Lower lobe of right lung (tissue), 2 donors: ENCODE results near the gene FBXO10. TPM values are rescaled to one million over a fixed set of nuclear protein-coding genes. Genes with fewer than 3 reads are reported as not detected.
"Not testable (repeated sequence)": the region's sequence is repeated elsewhere in the genome, so short reads cannot be mapped to it uniquely, and the experiment has no call there.

ENCODE experiments used
- ATAC-seq, 2 donors: fragments of 200-7000 bp; cut with Tn5 transposase; one replicate each; pipeline ENCODE4 v1.9.1; 2020 to 2022; ENCODE audit warnings: mild to moderate bottlenecking in 2 of 2, moderate library complexity in 2 of 2
- DNase-seq: peaks from one replicate; pipeline ENCODE4 v3.0.0-alpha.2; 2020
- H3K27ac ChIP-seq: fragments of 200-600 bp; one replicate; pipeline ENCODE4 v1.8.0; 2022
- H3K27me3 ChIP-seq: fragments of 200-600 bp; one replicate; pipeline ENCODE4 v1.8.0; 2022; ENCODE audit warnings: low read depth
- H3K36me3 ChIP-seq: fragments of 200-600 bp; one replicate; pipeline ENCODE4 v1.8.0; 2022; ENCODE audit warnings: mild to moderate bottlenecking
- H3K4me1 ChIP-seq: fragments of 200-600 bp; one replicate; pipeline ENCODE4 v1.8.0; 2022
- H3K4me3 ChIP-seq: fragments of 200-600 bp; one replicate; pipeline ENCODE4 v1.8.0; 2022; ENCODE audit warnings: mild to moderate bottlenecking
- H3K9me3 ChIP-seq: fragments of 200-600 bp; one replicate; pipeline ENCODE4 v1.8.0; 2022
- CTCF ChIP-seq: fragments of 200-600 bp; IDR thresholded peaks from one replicate; pipeline ENCODE4 v1.8.0; 2022; ENCODE audit warnings: antibody characterized with exemption, mild to moderate bottlenecking
- intact Hi-C: fragments of 100-400 bp; cut with DNase I; formaldehyde crosslinking; loops from one replicate; pipeline ENCODE4 v1.11.0; 2022
- total RNA-seq: library from RNA; stranded (reverse); fragmentation: NEBNext Ultra II Directional; extraction: Animal tissue kit (Norgen Biotek cat#: 25700); gene quantifications from one replicate; pipeline ENCODE4 v1.2.1, GENCODE V29; 2021
- donor health status: DM: no; HTN: yes; CAD: no; lungs with severe emphysema.

Gene FBXO10
- total RNA-seq, 1 donor from 2014 or later: 10.2 TPM

- no peaks in the 10 kb centered on the region for H3K27me3 ChIP-seq
- H3K9me3 ChIP-seq: no peaks in the 10 kb centered on the region
- TF ChIP-seq CTCF: no peak
- no peaks in the 10 kb centered on the region for H3K4me1 ChIP-seq
- no peak overlapping the region for H3K4me3 ChIP-seq
- DNase-seq: no peak
- intact Hi-C loops: no loop called here
- peaks cover 52% of the 10 kb centered on the region for H3K36me3 ChIP-seq
- ATAC-seq: no peak
- no peak overlapping the region for H3K27ac ChIP-seq
These were observed 55.1 kb downstream of the FBXO10 start for GRCh38 chr9:37521111-37521510.

DNA sequence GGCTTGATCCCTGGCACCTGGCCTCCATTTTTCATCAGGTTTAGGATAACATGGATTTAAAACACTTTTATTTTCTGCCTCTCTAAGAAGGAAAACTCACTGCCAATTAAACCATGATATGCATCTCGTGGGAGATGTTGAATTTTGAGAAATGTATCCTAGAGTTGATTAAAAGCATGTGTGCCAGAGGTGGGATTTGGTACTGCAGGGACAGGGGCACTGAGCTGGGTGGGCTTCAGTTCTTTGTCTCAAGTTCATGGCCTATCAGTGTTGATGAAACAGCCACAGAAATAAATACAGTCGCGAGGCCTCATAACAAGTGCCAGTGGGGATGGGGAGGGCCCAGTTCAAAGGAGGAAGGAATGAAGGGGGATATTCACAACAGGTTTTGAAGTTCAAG is 55.5 kb downstream of the FBXO10 start:
- H3K27ac ChIP-seq: no peak overlapping the region
- no peak for DNase-seq
- H3K9me3 ChIP-seq: no peaks in the 10 kb centered on the region
- H3K36me3 ChIP-seq: peaks cover 52% of the 10 kb centered on the region
- H3K4me3 ChIP-seq: no peak overlapping the region
- H3K27me3 ChIP-seq: no peaks in the 10 kb centered on the region
- H3K4me1 ChIP-seq: no peaks in the 10 kb centered on the region
- no peak for ATAC-seq
- intact Hi-C loops: no loop called here
- TF ChIP-seq CTCF: no peak

- Histone ChIP-seq H3K36me3 (peaks cover 35% of the 10 kb centered on the region), H3K4me3 (no peak overlapping the region), H3K27ac (no peak overlapping the region), H3K27me3 (no peaks in the 10 kb centered on the region), H3K4me1 (no peaks in the 10 kb centered on the region), H3K9me3 (no peaks in the 10 kb centered on the region)
- no peak for ATAC-seq
- no peak for TF ChIP-seq CTCF
- no peak for DNase-seq
- intact Hi-C loops: no loop called here
These were observed 58.3 kb downstream of the FBXO10 start for GRCh38 chr9:37517923-37518322.

- H3K9me3 ChIP-seq: no peaks in the 10 kb centered on the region
- DNase-seq: no peak
- H3K36me3 ChIP-seq: peaks cover 17% of the 10 kb centered on the region
- intact Hi-C loops: no loop called here
- TF ChIP-seq CTCF: no peak
- no peak overlapping the region for H3K4me3 ChIP-seq
- no peaks in the 10 kb centered on the region for H3K4me1 ChIP-seq
- no peaks in the 10 kb centered on the region for H3K27me3 ChIP-seq
- no peak overlapping the region for H3K27ac ChIP-seq
- ATAC-seq: no peak
These were observed 60.4 kb downstream of the FBXO10 start for GRCh38 chr9:37515620-37516258.

DNA sequence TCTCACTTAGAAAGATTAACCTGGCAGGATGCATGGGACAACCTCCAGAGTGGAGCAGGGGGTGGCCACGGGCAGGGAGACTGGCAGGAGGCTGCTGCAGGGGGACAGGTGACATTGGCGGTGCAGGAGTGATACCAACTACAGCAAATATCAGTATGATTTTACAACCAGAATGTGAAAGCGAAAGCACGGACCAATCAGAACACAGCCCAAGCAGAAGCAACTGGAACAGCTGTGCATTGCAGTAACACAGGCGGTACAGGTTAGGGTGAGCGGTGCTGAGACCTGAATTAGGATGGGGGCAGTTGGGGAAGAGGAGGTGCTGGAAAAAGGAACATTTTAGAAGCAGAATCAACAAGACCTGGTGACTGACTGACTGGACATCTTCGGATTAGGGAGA is 61.2 kb downstream of the FBXO10 start:
- H3K9me3 ChIP-seq: no peaks in the 10 kb centered on the region
- DNase-seq (no peak), ATAC-seq (no peak)
- intact Hi-C loops: no loop called here
- no peak overlapping the region for H3K27ac ChIP-seq
- no peaks in the 10 kb centered on the region for H3K4me1 ChIP-seq
- peaks cover 17% of the 10 kb centered on the region for H3K36me3 ChIP-seq
- no peaks in the 10 kb centered on the region for H3K27me3 ChIP-seq
- no peak overlapping the region for H3K4me3 ChIP-seq
- TF ChIP-seq CTCF: no peak

- H3K27ac ChIP-seq, H3K27me3 ChIP-seq, DNase-seq, intact Hi-C loops, ATAC-seq, H3K9me3 ChIP-seq, H3K4me1 ChIP-seq, H3K4me3 ChIP-seq: not testable (repeated sequence)
- H3K36me3 ChIP-seq: peaks cover 20% of the 10 kb centered on the region
These were observed 61.8 kb downstream of the FBXO10 start for GRCh38 chr9:37514415-37514814.
